Calu3 (cell line): Measurements from ENCODE around the gene SNX27. TPM values are rescaled to one million over a fixed set of nuclear protein-coding genes. Genes with fewer than 3 reads are reported as not detected.

ENCODE experiments used
- BruUV-seq: library from RNA; stranded (reverse); fragments of 400-500 nt; replicated peaks from 2 replicates; lab custom pipeline; 2021; lab: Mats Ljungman, UMichigan
- CTCF ChIA-PET: fragments of 300-600 bp; sonication (Branson Sonifier 250); formaldehyde crosslinking; loops from one replicate; lab custom pipeline; 2022; ENCODE audit warnings: antibody characterized with exemption; lab: Charles Lee
- DNase-seq: peaks from one replicate; pipeline ENCODE4 v3.0.0; 2022
- H3K27ac Mint-ChIP-seq: one replicate; pipeline ENCODE4 v1.8.0; 2022; ENCODE audit warnings: mixed read lengths; ENCODE audit not compliant: unreplicated experiment
- H3K27me3 Mint-ChIP-seq: one replicate; pipeline ENCODE4 v1.8.0; 2022; ENCODE audit warnings: mixed read lengths; ENCODE audit not compliant: unreplicated experiment
- H3K36me3 Mint-ChIP-seq: one replicate; pipeline ENCODE4 v1.8.0; 2022; ENCODE audit warnings: mild to moderate bottlenecking, moderate library complexity, mixed read lengths; ENCODE audit not compliant: insufficient read depth, unreplicated experiment
- H3K4me1 Mint-ChIP-seq: one replicate; pipeline ENCODE4 v1.8.0; 2022; ENCODE audit warnings: mild to moderate bottlenecking, low read depth, mixed read lengths; ENCODE audit not compliant: unreplicated experiment
- H3K4me3 Mint-ChIP-seq: one replicate; pipeline ENCODE4 v1.8.0; 2022; ENCODE audit warnings: mild to moderate bottlenecking, low read depth, moderate library complexity, mixed read lengths; ENCODE audit not compliant: unreplicated experiment
- H3K9me3 Mint-ChIP-seq: one replicate; pipeline ENCODE4 v1.8.0; 2022; ENCODE audit warnings: low read depth, mixed read lengths; ENCODE audit not compliant: unreplicated experiment
- CTCF ChIP-seq: fragments of 200-600 bp; IDR thresholded peaks from one replicate; pipeline ENCODE4 v1.8.0; 2022; ENCODE audit warnings: antibody characterized with exemption; ENCODE audit not compliant: unreplicated experiment
- intact Hi-C: fragments of 100-400 bp; cut with micrococcal nuclease; formaldehyde crosslinking; loops from one replicate; pipeline ENCODE4 v1.10.0; 2022; ENCODE audit not compliant: unreplicated experiment
- total RNA-seq: library from RNA; stranded (reverse); gene quantifications from 2 replicates; pipeline ENCODE4 v1.2.3, GENCODE V29; 2022

The SNX27 gene
- total RNA-seq, 1 experiment from 2014 or later = 57.1 TPM

- no TSS peak for BruUV-seq
- Mint-ChIP-seq H3K4me1 (peaks cover 42% of the 10 kb centered on the region), H3K4me3 (no peak overlapping the region), H3K9me3 (no peaks in the 10 kb centered on the region), H3K27ac (no peak overlapping the region), H3K36me3 (peaks cover 38% of the 10 kb centered on the region), H3K27me3 (no peaks in the 10 kb centered on the region)
- DNase-seq = no peak
- intact Hi-C loops = no loop called here
- CTCF ChIA-PET = no interaction called here
- no peak for TF ChIP-seq CTCF
Observed at GRCh38 chr1:151583796-151584195, 28.1 kb upstream of the SNX27 start.

- Mint-ChIP-seq H3K27ac (peak overlapping the region; percentile 12), H3K4me1 (peaks cover 42% of the 10 kb centered on the region), H3K27me3 (no peaks in the 10 kb centered on the region), H3K4me3 (no peak overlapping the region), H3K36me3 (peaks cover 36% of the 10 kb centered on the region), H3K9me3 (no peaks in the 10 kb centered on the region)
- no peak for DNase-seq
- CTCF ChIA-PET = no interaction called here
- BruUV-seq = no TSS peak
- intact Hi-C loops = no loop called here
- no peak for TF ChIP-seq CTCF
Observed at GRCh38 chr1:151584278-151584677, 27.6 kb upstream of the SNX27 start.

GRCh38 chr1:151584780-151585179 is 27.1 kb upstream of the SNX27 start:
- H3K4me1 Mint-ChIP-seq = peaks cover 45% of the 10 kb centered on the region
- peaks cover 33% of the 10 kb centered on the region for H3K36me3 Mint-ChIP-seq

GRCh38 chr1:151585622-151586021 is 26.2 kb upstream of the SNX27 start:
- BruUV-seq = no TSS peak
- Mint-ChIP-seq H3K36me3 (peaks cover 28% of the 10 kb centered on the region), H3K4me3 (no peak overlapping the region), H3K4me1 (peaks cover 50% of the 10 kb centered on the region), H3K27ac (peak overlapping the region; percentile 57), H3K27me3 (no peaks in the 10 kb centered on the region), H3K9me3 (peaks cover 4% of the 10 kb centered on the region)
- TF ChIP-seq CTCF = no peak
- intact Hi-C loops = no loop called here
- CTCF ChIA-PET = interaction anchor here (0.5 to 1.7 kb wide), 10 partner anchors 11 to 251 kb away, joined by 3 to 9 read pairs (median 4); partner anchors contain the start of genes SNX27 and TUFT1
- peak; percentile 77 for DNase-seq

More at GRCh38 chr1:151584780-151585179, 27.1 kb upstream of the SNX27 start:
- Mint-ChIP-seq H3K4me3 (no peak overlapping the region), H3K27ac (peak overlapping the region; percentile 12), H3K9me3 (no peaks in the 10 kb centered on the region), H3K27me3 (no peaks in the 10 kb centered on the region)
- CTCF ChIA-PET = interaction anchor here (1.1 to 1.4 kb wide), 3 partner anchors 54 to 252 kb away, joined by 3 to 9 read pairs (median 7); no protein-coding TSS in a partner anchor
- intact Hi-C loops = no loop called here
- TF ChIP-seq CTCF = no peak
- no TSS peak for BruUV-seq
- no peak for DNase-seq
